Measurements from ENCODE around the gene DNASE1L1.
A peak's percentile ranks its signal among the peaks of the same experiment; 100 is the strongest.

DNASE1L1 gene

DNA sequence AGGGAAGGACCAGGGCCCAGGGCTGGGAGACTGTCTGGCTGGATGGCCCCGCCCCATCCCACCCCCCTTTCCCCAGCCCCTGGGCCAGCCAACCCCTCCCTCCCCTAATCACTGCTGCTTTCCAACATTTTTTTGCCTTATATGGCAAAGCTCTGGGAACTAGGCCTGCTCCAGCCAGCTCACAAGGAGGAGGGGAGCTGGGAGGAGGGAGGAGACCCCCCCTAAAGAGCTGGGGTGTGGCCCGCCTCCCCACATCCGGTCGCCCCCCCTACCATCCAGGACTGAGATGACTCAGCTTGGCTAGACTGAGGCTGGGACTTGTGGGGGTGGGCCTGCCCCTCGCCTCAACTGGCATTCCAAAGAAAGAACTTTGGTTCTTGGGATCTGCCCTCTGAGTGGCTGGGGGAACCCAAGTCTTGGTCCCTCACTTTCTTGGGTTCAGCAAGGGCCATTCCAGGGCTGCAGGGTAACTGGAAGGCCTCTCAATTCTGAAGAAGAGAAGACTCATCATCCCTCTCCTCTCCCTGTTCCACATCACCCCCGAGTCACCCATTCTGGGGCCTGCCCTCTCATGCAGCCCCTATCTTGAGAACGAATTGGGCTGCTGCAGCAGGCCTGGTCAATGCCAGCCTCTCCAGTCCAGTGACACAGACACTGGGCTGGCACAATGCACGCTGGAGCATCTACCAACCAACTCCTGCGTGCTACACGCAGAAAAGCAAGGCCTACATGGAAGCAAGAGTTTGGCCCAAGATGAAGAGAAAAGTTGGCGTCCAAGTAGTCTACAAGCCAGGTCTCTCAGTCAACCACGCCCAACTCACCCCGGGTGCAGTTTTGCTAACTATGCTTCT, 39.4 kb downstream of the DNASE1L1 start (continued):
- TF ChIP-seq ZNF560 (tag by site-specific recombination; IDR thresholded peaks at IDR 0.05; ENCODE audit: borderline replicate concordance) (no peak), ZNF530 (tag by site-specific recombination; IDR thresholded peaks at IDR 0.05; ENCODE audit: low read depth) (no peak), YY2 (tag by site-specific recombination; IDR thresholded peaks at IDR 0.05) (no peak), ZNF16 (tag by site-specific recombination; IDR thresholded peaks at IDR 0.05; ENCODE audit: low read depth) (no peak), ZNF529 (tag by site-specific recombination; IDR thresholded peaks at IDR 0.05; ENCODE audit: insufficient replicate concordance) (no peak), ZNF335 (tag by site-specific recombination; conservative IDR thresholded peaks at IDR 0.05) (no peak), KLF16 (tag by site-specific recombination; IDR thresholded peaks at IDR 0.05) (no peak; the same call in 1 of the 2 replicates), ZNF596 (tag by site-specific recombination; IDR thresholded peaks at IDR 0.05) (no peak), ZFP3 (tag by site-specific recombination; IDR thresholded peaks at IDR 0.05; ENCODE audit: low read depth) (no peak), ZNF837 (tag by site-specific recombination; IDR thresholded peaks at IDR 0.05) (no peak), PRDM2 (tag by site-specific recombination; IDR thresholded peaks at IDR 0.05; ENCODE audit: borderline replicate concordance) (no peak), ZXDB (tag by site-specific recombination; IDR thresholded peaks at IDR 0.05) (no peak; the same call in 1 of the 2 replicates), SP2 (tag by site-specific recombination; IDR thresholded peaks at IDR 0.05) (peak; percentile 66), ZIC2 (tag by site-specific recombination; IDR thresholded peaks at IDR 0.05) (no peak), ZNF76 (tag by site-specific recombination; IDR thresholded peaks at IDR 0.05; ENCODE audit: borderline replicate concordance, low read depth) (0 out of 2 replicates have a peak, but pooled peaks have one; percentile 20), ZNF114 (tag by site-specific recombination; IDR thresholded peaks at IDR 0.05) (no peak), ZNF544 (tag by site-specific recombination; IDR thresholded peaks at IDR 0.05) (no peak), ZSCAN16 (tag by site-specific recombination; IDR thresholded peaks at IDR 0.05) (no peak), ZNF211 (tag by site-specific recombination; IDR thresholded peaks at IDR 0.05; ENCODE audit: low read depth) (no peak)
- TF ChIP-seq, protein P1, sequence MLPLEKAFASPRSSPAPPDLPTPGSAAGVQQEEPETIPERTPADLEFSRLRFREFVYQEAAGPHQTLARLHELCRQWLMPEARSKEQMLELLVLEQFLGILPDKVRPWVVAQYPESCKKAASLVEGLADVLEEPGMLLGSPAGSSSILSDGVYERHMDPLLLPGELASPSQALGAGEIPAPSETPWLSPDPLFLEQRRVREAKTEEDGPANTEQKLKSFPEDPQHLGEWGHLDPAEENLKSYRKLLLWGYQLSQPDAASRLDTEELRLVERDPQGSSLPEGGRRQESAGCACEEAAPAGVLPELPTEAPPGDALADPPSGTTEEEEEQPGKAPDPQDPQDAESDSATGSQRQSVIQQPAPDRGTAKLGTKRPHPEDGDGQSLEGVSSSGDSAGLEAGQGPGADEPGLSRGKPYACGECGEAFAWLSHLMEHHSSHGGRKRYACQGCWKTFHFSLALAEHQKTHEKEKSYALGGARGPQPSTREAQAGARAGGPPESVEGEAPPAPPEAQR (tag by site-specific recombination; IDR thresholded peaks at IDR 0.05), result no peak
- TF ChIP-seq, protein P2, sequence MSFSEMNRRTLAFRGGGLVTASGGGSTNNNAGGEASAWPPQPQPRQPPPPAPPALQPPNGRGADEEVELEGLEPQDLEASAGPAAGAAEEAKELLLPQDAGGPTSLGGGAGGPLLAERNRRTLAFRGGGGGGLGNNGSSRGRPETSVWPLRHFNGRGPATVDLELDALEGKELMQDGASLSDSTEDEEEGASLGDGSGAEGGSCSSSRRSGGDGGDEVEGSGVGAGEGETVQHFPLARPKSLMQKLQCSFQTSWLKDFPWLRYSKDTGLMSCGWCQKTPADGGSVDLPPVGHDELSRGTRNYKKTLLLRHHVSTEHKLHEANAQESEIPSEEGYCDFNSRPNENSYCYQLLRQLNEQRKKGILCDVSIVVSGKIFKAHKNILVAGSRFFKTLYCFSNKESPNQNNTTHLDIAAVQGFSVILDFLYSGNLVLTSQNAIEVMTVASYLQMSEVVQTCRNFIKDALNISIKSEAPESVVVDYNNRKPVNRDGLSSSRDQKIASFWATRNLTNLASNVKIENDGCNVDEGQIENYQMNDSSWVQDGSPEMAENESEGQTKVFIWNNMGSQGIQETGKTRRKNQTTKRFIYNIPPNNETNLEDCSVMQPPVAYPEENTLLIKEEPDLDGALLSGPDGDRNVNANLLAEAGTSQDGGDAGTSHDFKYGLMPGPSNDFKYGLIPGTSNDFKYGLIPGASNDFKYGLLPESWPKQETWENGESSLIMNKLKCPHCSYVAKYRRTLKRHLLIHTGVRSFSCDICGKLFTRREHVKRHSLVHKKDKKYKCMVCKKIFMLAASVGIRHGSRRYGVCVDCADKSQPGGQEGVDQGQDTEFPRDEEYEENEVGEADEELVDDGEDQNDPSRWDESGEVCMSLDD (tag by site-specific recombination; IDR thresholded peaks at IDR 0.05), result peak; percentile 61
- TF ChIP-seq, protein P3, sequence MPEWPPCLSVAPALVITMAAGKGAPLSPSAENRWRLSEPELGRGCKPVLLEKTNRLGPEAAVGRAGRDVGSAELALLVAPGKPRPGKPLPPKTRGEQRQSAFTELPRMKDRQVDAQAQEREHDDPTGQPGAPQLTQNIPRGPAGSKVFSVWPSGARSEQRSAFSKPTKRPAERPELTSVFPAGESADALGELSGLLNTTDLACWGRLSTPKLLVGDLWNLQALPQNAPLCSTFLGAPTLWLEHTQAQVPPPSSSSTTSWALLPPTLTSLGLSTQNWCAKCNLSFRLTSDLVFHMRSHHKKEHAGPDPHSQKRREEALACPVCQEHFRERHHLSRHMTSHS (tag by site-specific recombination; IDR thresholded peaks at IDR 0.05), result no peak
- TF ChIP-seq, protein P4, sequence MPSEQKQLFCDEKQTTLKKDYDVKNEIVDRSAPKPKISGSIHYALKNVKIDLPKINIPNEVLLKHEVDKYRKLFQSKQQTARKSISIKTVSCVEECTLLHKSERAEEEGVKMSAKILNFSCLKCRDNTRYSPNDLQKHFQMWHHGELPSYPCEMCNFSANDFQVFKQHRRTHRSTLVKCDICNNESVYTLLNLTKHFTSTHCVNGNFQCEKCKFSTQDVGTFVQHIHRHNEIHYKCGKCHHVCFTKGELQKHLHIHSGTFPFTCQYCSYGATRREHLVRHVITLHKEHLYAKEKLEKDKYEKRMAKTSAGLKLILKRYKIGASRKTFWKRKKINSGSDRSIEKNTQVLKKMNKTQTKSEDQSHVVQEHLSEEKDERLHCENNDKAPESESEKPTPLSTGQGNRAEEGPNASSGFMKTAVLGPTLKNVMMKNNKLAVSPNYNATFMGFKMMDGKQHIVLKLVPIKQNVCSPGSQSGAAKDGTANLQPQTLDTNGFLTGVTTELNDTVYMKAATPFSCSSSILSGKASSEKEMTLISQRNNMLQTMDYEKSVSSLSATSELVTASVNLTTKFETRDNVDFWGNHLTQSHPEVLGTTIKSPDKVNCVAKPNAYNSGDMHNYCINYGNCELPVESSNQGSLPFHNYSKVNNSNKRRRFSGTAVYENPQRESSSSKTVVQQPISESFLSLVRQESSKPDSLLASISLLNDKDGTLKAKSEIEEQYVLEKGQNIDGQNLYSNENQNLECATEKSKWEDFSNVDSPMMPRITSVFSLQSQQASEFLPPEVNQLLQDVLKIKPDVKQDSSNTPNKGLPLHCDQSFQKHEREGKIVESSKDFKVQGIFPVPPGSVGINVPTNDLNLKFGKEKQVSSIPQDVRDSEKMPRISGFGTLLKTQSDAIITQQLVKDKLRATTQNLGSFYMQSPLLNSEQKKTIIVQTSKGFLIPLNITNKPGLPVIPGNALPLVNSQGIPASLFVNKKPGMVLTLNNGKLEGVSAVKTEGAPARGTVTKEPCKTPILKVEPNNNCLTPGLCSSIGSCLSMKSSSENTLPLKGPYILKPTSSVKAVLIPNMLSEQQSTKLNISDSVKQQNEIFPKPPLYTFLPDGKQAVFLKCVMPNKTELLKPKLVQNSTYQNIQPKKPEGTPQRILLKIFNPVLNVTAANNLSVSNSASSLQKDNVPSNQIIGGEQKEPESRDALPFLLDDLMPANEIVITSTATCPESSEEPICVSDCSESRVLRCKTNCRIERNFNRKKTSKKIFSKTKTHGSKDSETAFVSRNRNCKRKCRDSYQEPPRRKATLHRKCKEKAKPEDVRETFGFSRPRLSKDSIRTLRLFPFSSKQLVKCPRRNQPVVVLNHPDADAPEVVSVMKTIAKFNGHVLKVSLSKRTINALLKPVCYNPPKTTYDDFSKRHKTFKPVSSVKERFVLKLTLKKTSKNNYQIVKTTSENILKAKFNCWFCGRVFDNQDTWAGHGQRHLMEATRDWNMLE (tag by site-specific recombination; conservative IDR thresholded peaks at IDR 0.05; ENCODE audit: low read depth), result no peak

All from HEK293 (cell line).